ENCODE data around the gene AKNA. TPM values are rescaled to one million over a fixed set of nuclear protein-coding genes. Genes with fewer than 3 reads are reported as not detected.
"Not testable (repeated sequence)": the region's sequence is repeated elsewhere in the genome, so short reads cannot be mapped to it uniquely, and the experiment has no call there.

Gene AKNA
- polyA plus RNA-seq, 1 of the 3 experiments (the other 2 are of a cell fraction), result 0.84 TPM

- POLR2A ChIA-PET, result no interaction called here
Observed at GRCh38 chr9:114321759-114322158, 66.0 kb downstream of the AKNA start.

GRCh38 chr9:114320710-114321109 lies 67.1 kb downstream of the AKNA start:
- H3K9me2 ChIP-seq; H3K4me2 ChIP-seq; H3K79me2 ChIP-seq (ENCODE audit: insufficient read depth); DNase-seq; H3K9me3 ChIP-seq; H3K4me1 ChIP-seq (ENCODE audit: control insufficient read depth in 1 of 2, insufficient read depth in 2 of 2, low read depth in 1 of 2, low read length in 1 of 2); H3K4me3 ChIP-seq (ENCODE audit: low read depth in 2 of 2, low read length in 1 of 2); H4K20me1 ChIP-seq (ENCODE audit: insufficient read depth); H3K36me3 ChIP-seq (replicated peaks in 1 of 2; ENCODE audit: control insufficient read depth in 1 of 2, insufficient read depth in 2 of 2, low read length in 1 of 2); H3F3A ChIP-seq (replicated peaks; ENCODE audit: insufficient read depth); H3K9ac ChIP-seq; H3K27ac ChIP-seq (ENCODE audit: low read depth in 2 of 2, low read length in 1 of 2); H2AFZ ChIP-seq (ENCODE audit: low read depth); POLR2A ChIA-PET; H3K27me3 ChIP-seq (ENCODE audit: insufficient read depth): not testable (repeated sequence)
- peak; percentile 51; the same call in 1 of the 2 replicates for TF ChIP-seq FOSL2 (IDR thresholded peaks at IDR 0.05; ENCODE audit: borderline replicate concordance, low read depth)
- CTCF ChIA-PET, result interaction anchor here (0.9 kb wide), 1 partner anchor 31 kb away, joined by 3 read pairs; no protein-coding TSS in a partner anchor
- 67% methylated on average over 7 of the region's 7 CpGs for WGBS (ENCODE audit: low lambda C conversion rate)

More at GRCh38 chr9:114321759-114322158, 66.0 kb downstream of the AKNA start:
- H3K9me3 ChIP-seq, result no peaks in the 10 kb centered on the region
- no peaks in the 10 kb centered on the region for H3K36me3 ChIP-seq (replicated peaks in 1 of 2; ENCODE audit: control insufficient read depth in 1 of 2, insufficient read depth in 2 of 2, low read length in 1 of 2)
- H4K20me1 ChIP-seq (ENCODE audit: insufficient read depth), result no peaks in the 10 kb centered on the region
- DNase-seq, result no peak
- H3K4me2 ChIP-seq, result no peak overlapping the region
- no peak for TF ChIP-seq USF1 (IDR thresholded peaks at IDR 0.05; ENCODE audit: borderline replicate concordance, low read depth)
- TF ChIP-seq EP300 (IDR thresholded peaks at IDR 0.05; ENCODE audit: borderline replicate concordance in 1 of 2, low read depth in 1 of 2, low read length in 1 of 2), result peak in 1 of 2 experiments; percentile 13; a peak in 1 of 4 replicates
- TF ChIP-seq GATA2 (CRISPR knock-in tag; IDR thresholded peaks at IDR 0.05), result no peak
- TF ChIP-seq JUND (IDR thresholded peaks at IDR 0.05), result peak; percentile 36
- TF ChIP-seq TCF12 (IDR thresholded peaks at IDR 0.05), result peak; percentile 15; the same call in 1 of the 2 replicates
- no peak for TF ChIP-seq SIN3A (IDR thresholded peaks at IDR 0.05; ENCODE audit: borderline replicate concordance, low read depth, low read length)
- TF ChIP-seq FOSL2 (IDR thresholded peaks at IDR 0.05; ENCODE audit: borderline replicate concordance, low read depth), result peak; percentile 51; the same call in 1 of the 2 replicates
- no peak for TF ChIP-seq SMC3 (IDR thresholded peaks at IDR 0.05; ENCODE audit: low read depth, low read length)
- TF ChIP-seq MEF2A (IDR thresholded peaks at IDR 0.05; ENCODE audit: borderline replicate concordance, low read depth), result no peak
- no peak for TF ChIP-seq NFIC (IDR thresholded peaks at IDR 0.05; ENCODE audit: borderline replicate concordance)
- no peaks in the 10 kb centered on the region for H3K79me2 ChIP-seq (ENCODE audit: insufficient read depth)
- 49% methylated on average over 8 of the region's 8 CpGs for WGBS (ENCODE audit: low lambda C conversion rate)
- H3K4me3 ChIP-seq (ENCODE audit: low read depth in 2 of 2, low read length in 1 of 2), result no peak overlapping the region
- H3K4me1 ChIP-seq (ENCODE audit: control insufficient read depth in 1 of 2, insufficient read depth in 2 of 2, low read depth in 1 of 2, low read length in 1 of 2), result peaks cover 0 to 3% of the 10 kb centered on the region in 2 experiments; a peak in 2 of 4 replicates
- no peak overlapping the region for H3K9ac ChIP-seq
- H3K27me3 ChIP-seq (ENCODE audit: insufficient read depth), result no peaks in the 10 kb centered on the region
- CTCF ChIA-PET, result interaction anchor here (0.7 to 1.1 kb wide), 2 partner anchors 239 to 359 kb away, joined by 3 to 4 read pairs; no protein-coding TSS in a partner anchor
- H3K9me2 ChIP-seq, result no peaks in the 10 kb centered on the region
- peak overlapping the region in 1 of 2 experiments; percentile 17; a peak in 1 of 4 replicates for H3K27ac ChIP-seq (ENCODE audit: low read depth in 2 of 2, low read length in 1 of 2)
- no peak overlapping the region for H2AFZ ChIP-seq (ENCODE audit: low read depth)
- peaks cover 7% of the 10 kb centered on the region for H3F3A ChIP-seq (replicated peaks; ENCODE audit: insufficient read depth)

GRCh38 chr9:114319147-114319546 lies 68.6 kb downstream of the AKNA start:
- TF ChIP-seq RAD21 (IDR thresholded peaks at IDR 0.05; ENCODE audit: low read length) (no peak), TCF12 (IDR thresholded peaks at IDR 0.05) (no peak)
- no peaks in the 10 kb centered on the region for H3K79me2 ChIP-seq (ENCODE audit: insufficient read depth)
- no peaks in the 10 kb centered on the region for H3K27me3 ChIP-seq (ENCODE audit: insufficient read depth)
- no peaks in the 10 kb centered on the region for H3K9me2 ChIP-seq
- H3K4me3 ChIP-seq (ENCODE audit: low read depth in 2 of 2, low read length in 1 of 2), result no peak overlapping the region
- WGBS (ENCODE audit: low lambda C conversion rate), result 86% methylated on average over 3 of the region's 3 CpGs
- H3K4me2 ChIP-seq, result no peak overlapping the region
- DNase-seq, result no peak
- H4K20me1 ChIP-seq (ENCODE audit: insufficient read depth), result no peaks in the 10 kb centered on the region
- H3F3A ChIP-seq (replicated peaks; ENCODE audit: insufficient read depth), result peaks cover 7% of the 10 kb centered on the region
- no peaks in the 10 kb centered on the region for H3K9me3 ChIP-seq
- POLR2A ChIA-PET, result no interaction called here
- H3K27ac ChIP-seq (ENCODE audit: low read depth in 2 of 2, low read length in 1 of 2), result no peak overlapping the region
- H3K4me1 ChIP-seq (ENCODE audit: control insufficient read depth in 1 of 2, insufficient read depth in 2 of 2, low read depth in 1 of 2, low read length in 1 of 2), result peaks cover 0 to 3% of the 10 kb centered on the region in 2 experiments; a peak in 2 of 4 replicates
- CTCF ChIA-PET, result interaction anchor here (0.6 to 1.6 kb wide), 3 partner anchors 211 to 1139 kb away, joined by 3 to 6 read pairs (median 3); no protein-coding TSS in a partner anchor
- H3K9ac ChIP-seq, result no peak overlapping the region
- H3K36me3 ChIP-seq (replicated peaks in 1 of 2; ENCODE audit: control insufficient read depth in 1 of 2, insufficient read depth in 2 of 2, low read length in 1 of 2), result no peaks in the 10 kb centered on the region
- no peak overlapping the region for H2AFZ ChIP-seq (ENCODE audit: low read depth)
